GM19324 (cell line): ENCODE results near the gene CCNY.

Source experiments
- ATAC-seq: cut with Tn5 transposase; IDR thresholded peaks from one replicate; pipeline ENCODE4 v1.9.1; 2021; ENCODE audit warnings: mild to moderate bottlenecking, moderate library complexity; ENCODE audit not compliant: unreplicated experiment, low FRiP score

CCNY gene

DNA sequence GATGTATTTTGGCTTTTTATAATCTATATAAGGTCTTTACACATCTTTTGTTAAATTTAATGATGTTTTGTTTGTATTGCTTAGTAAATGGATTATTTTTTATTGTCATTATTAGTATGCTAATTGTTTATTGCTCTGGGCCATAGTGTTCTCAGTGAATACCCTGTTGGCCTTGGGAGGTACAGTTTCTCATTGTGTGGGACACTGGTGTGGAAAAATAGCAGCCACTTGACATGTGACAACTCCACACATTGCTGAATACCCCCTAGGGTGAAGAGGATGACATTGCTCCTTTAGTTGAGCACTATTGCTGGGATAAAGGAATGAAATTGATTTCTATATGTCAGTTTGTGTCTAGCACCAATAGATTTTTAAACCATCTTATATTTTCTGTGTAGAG lies 130.9 kb downstream of the CCNY start:
- no peak for ATAC-seq

DNA sequence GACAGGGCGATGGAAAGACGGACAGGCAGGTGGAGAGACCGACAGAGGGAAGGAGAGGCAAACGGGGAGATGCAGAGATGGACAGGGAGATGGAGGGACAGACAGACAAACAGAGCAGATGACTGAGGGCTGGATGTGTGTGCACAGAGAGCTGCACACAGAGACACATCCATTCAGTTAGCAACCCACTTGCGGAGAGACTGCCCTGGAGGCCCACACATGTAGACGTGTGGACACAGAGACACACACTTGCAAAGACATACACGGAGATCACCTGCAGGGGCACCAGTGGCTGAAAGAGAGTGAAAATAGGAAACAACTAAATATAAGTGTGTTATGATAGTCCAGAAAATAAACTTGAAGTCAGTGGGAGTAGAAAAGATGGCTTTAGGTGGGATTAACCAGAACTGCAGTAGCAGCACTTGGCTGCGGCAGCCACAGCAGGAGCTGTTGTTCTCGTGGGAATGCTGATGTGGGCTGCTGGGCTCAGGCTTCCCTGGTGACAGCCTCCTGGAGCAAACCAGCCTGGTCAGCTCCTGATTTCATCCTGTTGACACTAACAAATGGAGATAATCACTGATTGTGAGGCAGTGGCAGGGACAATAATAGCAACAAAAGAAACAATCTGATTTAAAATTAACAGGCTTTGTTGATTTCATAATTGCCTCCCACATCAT lies 134.1 kb downstream of the CCNY start:
- no peak for ATAC-seq

DNA sequence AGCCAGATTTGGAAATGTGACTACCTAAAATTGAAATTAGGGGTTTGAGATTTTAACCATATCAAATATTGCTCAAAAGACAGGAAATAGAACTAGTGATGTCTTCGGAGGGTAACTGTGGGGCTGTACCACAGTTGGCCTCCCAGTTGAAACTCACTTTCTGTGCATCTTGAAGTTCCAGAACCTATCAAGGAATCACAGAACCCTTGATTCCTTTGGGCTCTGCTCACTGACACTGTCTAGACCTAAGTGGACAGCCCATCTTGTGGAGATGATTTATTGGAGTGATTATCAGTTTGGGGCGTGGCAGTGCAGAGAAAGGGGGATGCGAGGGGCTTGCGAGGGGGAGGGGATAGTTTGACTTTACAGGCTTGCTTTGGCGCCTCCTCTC lies 134.6 kb downstream of the CCNY start:
- ATAC-seq, result no peak

DNA sequence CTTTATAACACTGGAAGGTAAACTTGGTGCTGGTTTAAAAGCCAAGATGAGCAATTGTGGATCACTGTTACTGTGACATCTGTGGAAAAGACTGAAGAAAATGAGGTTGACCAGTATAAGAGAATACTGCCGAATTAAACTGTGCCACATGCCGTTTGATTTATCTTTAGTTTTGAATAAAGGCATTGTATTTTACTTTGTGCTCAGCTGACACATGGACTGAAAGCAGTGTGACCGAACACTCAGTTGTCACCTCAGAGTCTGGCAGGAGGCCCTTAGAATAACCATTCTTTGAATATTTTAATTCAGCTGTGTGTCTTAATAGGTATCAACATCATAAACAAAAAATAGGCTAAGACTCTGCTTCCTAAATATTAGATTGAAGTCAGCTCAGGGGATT lies 135.1 kb downstream of the CCNY start:
- ATAC-seq, result no peak

DNA sequence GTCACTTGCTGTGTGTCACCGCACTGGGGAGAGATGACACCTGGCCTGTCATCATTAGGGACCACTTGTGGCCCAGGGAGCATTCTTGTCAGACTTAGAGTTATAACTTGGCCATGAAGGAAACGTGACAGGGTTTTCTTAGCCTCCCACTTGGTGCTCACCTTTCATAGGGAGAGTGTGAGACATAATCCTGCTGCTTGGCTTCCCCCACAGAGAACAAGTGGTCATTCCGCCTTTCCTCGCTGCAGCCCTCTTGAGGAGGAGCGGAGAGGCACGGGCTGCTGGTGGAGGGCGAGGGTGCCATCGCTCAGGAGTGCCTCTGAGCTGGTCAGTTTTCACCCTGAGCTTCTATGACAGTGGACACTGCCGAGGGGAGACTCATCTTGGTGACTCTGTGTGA lies 143.8 kb downstream of the CCNY start:
- ATAC-seq, result no peak

DNA sequence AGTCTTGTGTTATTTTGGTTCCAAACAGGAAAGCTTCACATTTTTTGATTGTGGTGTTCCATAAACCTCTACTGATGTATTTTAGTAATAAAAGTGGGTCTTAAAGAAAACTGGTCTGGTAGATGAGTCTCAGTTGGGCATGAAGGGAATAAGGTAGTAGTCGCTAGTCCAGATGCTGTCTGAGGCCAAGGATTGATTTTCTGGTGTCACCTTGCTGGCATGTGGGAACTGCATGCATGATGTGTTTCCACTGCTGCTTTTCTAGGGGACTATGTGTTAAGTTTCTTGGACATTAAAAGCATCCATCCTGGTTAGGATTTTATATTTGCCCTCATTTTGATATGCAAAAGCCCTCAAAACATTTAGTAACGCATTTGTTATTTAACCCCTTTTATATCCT lies 145.1 kb downstream of the CCNY start:
- no peak for ATAC-seq

DNA sequence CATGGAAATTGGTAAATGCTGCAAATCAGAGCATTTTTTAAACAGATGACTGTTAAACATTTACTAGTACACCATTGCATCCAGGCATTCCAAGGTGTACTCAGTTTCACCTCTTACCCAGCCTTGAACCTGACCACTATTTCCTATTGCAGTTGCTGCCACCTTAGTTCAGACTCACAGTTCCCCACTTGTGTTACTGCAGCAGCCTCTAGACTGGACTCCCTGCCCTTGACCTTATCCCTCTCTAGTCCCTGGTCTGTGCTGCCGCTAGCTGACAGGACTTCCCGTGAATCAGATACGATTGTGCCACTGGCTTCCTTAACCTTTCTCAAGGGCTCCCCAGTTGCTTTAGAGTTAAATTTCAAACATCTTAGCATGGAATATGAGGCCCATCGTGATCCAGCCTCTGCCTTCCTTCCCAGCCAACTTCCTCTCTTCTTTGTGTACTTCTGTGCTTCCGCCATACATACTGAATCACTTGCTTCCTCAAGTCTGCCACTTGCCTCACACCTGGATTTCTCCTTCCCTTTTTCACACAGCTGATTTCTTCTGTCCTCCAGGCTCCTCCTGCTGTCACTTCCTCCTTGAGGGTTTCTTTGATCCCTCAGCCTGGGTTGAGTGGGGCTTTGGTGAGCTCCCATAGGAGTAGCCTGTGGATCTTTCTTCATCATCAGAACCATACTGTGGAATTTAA lies 150.1 kb downstream of the CCNY start:
- ATAC-seq, result no peak

DNA sequence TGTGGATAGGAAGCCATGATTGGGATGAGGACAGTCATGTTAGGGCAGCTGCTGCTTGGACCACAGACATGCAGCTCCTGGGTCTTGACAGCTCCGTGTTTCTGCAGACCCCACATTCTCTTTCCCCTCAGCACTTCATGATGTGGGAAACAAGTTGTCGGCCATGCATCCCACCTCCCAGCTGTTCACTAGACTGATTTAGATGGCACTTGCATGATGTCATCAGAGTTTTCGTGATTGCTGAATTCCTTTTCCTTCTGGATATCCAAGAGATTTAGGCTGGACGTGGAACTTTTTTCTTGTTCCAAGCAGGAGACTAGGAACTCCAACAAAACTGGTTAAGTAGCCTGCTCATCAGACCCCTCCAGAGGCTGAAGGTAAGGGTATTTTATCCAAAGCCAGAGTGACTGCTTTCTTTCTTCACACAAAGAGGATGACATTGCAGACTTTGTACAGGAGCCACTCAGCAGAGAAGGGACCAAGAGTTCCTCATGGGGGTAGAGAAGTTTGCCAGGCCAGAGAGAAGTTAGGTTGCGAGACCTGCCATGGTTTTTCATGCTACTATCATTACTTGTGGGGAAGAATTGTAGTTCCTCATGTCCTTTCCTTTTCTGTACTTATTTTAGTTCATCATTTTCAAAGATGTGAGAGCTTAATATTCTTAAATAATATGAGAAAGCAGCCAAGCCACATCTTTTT lies 151.2 kb downstream of the CCNY start:
- ATAC-seq, result no peak

DNA sequence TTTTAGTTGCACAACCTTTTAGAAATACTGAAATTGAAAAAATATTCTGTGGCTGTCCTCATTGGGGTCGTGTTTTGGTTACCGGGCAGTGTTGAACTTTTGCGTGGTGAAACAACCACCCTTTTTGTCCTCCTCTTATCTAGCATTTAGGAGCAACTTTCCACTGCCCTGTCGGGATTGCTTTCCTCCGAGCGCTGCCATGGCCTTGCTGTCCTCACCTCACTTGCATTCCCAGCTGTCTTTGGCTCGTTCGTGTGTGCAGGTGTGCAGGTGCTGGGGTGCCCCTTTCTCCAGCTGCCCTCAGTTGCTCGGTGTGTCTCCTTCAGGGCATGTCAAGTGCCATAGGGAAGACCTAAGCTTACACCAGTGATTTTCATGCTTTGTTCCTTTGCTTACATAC lies 151.9 kb downstream of the CCNY start:
- ATAC-seq, result no peak

DNA sequence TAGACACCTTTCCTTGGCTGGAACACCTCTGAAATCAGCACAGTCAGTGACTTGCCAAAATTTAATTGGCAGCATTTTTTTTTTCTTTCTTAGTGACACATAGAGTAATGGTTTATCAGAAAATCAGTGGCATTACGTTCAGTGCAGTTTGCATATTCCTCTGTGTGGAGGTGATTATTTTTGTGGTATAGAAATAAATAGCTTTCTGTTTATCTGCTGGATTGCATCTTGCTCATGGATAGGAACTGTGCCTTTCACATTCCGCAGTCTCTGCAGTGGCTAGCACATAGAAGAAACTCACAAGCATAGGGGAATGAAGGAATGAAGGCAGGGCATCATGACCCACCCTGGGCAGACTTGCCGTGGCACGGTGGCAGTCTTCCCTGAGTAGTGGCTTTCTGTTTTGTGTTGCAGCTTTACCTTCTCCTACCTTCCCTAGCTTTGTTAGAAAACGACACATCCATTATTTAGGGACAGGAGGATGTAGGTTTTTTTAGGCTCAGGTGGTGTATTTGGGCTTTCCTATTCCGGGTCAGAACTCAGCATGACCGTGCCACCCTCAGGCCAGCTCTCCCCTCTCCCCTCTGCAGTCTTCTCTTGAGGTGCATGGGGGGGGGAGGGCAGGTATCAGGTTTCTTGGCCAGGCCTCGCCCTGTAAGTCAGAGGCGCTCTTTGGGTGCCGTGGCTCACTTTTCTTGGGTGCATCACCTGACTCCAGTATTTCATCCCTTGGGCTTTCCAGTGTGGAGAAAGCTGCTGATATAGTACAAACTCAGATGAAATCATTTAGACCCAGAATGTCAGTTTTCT lies 156.3 kb downstream of the CCNY start:
- no peak for ATAC-seq

DNA sequence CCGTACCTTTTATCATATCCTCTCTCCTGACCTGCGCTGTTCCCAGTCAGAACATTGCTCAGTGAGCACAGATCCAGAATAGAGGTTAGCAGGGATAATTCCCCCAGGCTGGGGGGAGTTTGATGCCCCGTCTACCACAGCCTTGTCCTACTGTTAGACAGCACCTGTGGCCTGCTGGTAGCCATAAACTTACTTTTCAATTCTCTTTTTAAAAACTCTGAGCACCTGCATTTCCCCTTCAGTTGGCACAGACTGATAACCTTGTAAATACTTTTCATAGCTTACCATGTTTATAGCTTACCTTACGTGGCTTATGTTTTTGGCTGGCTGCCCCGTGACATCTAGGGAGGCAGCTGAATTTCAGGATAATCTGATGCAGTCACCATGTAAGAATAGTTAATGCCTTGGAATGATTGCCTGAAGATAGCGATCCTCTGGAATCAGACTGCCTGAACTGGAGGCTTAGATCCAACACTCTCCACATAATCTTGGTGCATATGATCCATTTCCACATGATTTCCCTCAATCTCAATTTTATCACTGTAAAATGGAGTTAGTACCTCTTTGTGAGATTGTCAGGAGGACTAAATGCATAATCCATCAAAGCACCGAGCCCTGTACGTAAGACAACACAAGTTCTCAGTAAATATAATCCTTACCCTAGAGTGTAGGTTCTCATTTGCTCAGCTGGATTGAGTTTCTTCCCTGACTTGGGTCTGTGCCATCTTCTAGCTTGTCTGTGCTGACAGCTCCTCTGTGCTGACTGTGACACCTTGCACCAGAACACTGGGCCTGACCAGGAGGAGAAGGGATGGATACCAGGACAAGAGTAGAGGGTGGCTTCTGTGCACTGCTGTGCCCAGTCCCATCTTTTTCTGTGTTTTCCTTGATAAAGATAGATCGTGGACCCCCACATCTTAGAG lies 157.1 kb downstream of the CCNY start:
- no peak for ATAC-seq

DNA sequence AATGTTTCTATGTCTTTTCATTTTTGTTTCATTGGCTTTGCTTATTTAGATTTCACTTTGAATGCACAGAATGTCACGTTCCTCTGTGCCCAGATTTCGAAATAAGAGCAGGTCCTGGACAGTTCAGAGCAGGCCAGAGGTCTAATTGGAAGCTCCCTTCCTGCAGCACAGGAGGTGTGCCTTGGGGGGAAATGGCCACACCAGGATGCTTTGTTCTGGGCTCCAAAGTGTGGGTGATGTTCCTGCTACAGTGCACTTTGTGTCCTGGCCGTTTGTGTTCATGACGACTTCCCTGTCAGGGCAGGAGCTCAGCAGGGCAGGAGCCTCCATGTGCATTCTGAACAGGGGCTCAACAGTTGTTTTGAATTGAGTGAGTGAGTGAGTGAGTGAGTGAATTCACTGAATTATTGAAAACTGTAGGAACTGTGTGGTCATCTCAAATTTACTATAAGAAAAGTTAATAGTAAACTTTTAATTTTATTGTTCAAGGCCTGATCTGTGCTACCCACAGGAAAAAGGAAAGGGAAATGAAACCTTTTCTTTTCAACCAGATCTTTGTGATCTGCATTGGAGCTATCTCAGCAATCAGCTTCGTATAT lies 159.3 kb downstream of the CCNY start:
- no peak for ATAC-seq

DNA sequence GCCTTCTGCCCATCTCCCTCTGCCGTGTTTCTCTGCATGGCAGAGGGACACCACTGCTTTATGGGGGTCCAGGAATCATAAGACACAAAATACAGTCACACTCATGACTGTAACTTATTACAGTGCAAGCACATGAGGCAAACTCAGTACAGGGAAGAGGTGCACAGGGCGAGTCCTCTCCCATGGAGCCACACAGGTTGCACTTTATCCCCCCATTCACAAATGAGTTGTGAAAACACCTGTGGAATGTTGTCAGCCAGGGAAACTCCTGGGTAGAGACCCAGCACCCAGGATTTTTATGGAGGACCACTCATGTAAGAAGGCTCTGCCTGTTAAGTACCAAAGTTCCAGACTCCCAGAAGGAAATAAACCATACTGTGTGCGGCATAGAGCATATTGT lies 161.6 kb downstream of the CCNY start:
- no peak for ATAC-seq

DNA sequence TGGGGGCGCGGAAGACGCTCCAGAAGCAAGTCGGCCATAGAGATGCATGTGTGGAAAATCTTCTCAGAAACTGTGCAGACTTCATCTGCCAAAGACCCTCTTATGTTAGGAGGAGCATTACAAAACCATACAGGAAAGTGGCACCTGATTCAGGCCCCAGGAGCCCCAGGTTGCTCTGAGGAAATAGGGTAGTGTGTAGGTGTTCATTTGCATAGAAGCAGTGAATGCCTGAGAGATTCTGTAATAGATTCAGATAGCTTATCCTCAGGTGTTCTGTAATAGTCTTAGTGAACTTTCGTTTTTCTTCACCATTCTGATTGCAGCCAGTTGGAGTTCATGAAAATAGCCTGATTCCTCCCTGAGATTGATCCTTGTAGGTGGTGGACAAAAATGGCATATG lies 162.4 kb downstream of the CCNY start:
- peak; percentile 64 for ATAC-seq

DNA sequence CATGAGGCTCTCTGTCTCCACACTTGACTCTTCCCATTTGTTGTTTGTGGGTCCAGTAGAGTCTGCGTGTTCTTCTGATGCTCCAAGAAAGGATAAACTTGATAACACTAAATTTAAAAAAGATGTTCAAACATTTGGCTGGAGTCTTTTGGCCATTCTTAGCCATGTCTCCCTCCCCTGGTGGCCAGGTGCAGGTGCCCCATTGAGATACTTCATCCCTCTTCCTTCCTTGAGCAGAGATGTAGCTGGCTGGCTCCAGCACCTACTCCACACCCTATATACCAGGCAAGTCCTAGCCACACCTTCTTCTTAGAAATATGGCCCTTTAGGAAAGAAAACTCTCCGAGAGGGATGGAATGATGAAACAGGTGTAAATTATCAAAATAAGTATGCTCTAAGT lies 165.6 kb downstream of the CCNY start:
- no peak for ATAC-seq

DNA sequence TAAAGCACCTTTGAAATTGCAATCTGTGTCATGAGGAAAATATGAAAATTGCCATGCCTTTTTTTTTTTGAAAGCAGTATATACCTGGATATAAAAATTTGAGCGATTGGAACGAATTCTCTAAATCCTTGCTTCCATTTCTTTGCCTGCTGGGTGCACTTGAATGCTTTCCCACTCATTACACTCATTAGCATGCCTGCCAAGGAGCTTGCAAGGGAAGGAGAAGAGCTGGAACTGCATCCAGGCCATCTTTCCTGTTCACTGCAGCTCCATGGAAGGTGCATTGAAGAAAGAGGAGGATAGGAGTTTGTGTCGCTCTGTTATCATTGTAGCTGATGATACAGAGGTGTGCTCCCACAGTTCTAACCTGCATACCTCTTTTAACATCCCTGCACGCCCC lies 166.4 kb downstream of the CCNY start:
- ATAC-seq, result no peak

DNA sequence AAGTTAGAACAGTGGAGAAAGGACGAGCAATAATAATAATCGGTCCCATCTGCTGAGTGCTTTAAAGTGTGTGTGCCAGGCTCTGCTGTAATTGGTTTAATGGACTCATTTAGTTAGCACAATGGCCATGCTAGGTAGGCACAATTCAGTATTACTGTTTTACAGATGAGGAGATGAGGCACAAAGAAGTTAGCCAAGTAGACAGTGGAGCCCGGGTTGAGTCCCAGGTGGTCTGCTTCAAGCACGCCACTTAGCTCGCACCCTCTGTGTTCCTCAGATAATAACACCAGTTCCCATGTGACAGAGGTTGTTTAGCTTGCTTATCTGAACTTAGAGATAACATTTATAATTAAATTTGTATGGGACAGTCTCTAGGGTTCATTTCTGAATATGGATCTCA lies 167.3 kb downstream of the CCNY start:
- ATAC-seq, result no peak

DNA sequence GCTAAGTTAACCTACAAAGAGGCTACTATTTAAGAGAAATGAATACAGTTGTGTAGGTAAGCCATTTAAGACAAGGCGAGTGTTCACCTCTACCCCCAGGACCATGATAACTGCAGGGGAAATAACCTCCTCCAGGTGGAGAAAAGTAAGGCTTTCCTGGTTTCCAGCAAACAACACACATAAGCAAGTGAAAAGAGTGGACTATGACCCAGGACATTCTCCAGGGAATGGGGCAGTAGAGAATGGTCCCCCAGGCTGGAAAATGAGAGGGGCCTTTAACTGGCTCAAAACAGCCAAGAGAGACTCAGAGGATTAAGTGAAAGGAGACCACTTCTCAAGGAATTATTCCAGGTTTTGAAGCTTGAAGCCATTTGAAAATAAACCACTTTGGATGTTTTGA lies 167.8 kb downstream of the CCNY start:
- ATAC-seq, result no peak

DNA sequence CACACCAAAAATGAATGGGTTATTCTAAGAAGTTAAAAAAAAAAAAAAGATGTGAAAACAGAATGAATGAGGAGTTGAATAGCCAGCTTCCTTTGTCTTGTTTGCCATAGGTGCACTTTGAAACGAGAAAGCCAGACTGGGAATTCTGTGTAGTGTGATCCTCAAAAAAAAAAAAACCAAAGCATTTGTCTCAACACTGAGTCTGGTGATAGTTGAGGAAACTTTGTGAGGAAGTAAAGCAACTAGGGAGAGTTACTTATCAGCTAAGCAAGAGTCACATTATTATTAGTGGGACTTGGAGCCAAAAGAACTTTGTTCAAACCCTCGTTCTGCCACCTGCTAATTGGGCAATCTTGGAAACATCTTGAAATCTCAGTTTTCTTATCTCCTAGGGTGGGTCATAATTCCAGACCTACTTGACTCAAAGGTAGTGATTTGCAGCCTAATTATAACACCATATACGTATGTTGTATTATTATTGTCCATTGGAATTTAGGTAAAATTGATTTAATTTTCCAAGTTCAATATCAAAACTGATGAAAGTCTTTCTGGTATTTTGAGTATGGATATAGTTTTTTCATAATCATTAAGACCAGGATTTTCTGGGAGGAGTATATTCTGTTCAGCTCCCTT lies 169.0 kb downstream of the CCNY start:
- ATAC-seq, result no peak
